ENCODE measurements around the gene OTOGL.

- TF ChIP-seq REST (IDR thresholded peaks at IDR 0.05; ENCODE audit: insufficient read depth in 1 of 2, low read depth in 2 of 2, low read length in 2 of 2) (no peak), TAF1 (IDR thresholded peaks at IDR 0.05; ENCODE audit: borderline replicate concordance, insufficient read depth, low read length) (no peak), POLR2AphosphoS5 (IDR thresholded peaks at IDR 0.05; ENCODE audit: low read depth, low read length) (no peak), SIN3A (IDR thresholded peaks at IDR 0.05; ENCODE audit: borderline replicate concordance, insufficient read depth, low read length) (no peak)
Measured at GRCh38 chr12:80189241-80189640, 89.9 kb downstream of the OTOGL start.
